IMR-90 (cell line): ENCODE results near the gene LAMA5. TPM values are rescaled to one million over a fixed set of nuclear protein-coding genes. Genes with fewer than 3 reads are reported as not detected.

Experiments
- ATAC-seq: fragments of 200-7000 bp; cut with Tn5 transposase; 2 replicates; pipeline ENCODE4 v1.9.1; 2020; ENCODE audit warnings: low read depth, mild to moderate bottlenecking, moderate library complexity
- BruUV-seq: library from RNA; stranded (reverse); fragments of 400-500 nt; replicated peaks from 2 replicates; lab custom pipeline; 2021; lab: Mats Ljungman, UMichigan
- CTCF ChIA-PET: fragments of 300-600 bp; formaldehyde crosslinking; extraction: SDS; loops from one replicate; lab custom pipeline; 2021; ENCODE audit warnings: antibody characterized with exemption; lab: Yijun Ruan, JAX
- POLR2A ChIA-PET: fragments of 300-600 bp; sonication (Branson Sonifier 250); formaldehyde crosslinking; loops from one replicate; lab custom pipeline; 2022; ENCODE audit warnings: antibody characterized with exemption; ENCODE audit not compliant: unreplicated experiment; lab: Charles Lee
- DNase-seq: peaks from one replicate; pipeline ENCODE4 v3.0.0; 2013
- H2AFZ ChIP-seq: replicated peaks from 2 replicates; pipeline ENCODE3; 2013; ENCODE audit warnings: low read length, mild to moderate bottlenecking; ENCODE audit not compliant: poor library complexity
- H2AK5ac ChIP-seq: 2 replicates; pipeline ENCODE4 v1.6.1; 2013; ENCODE audit warnings: low read depth, low read length, inconsistent platforms
- H2AK9ac ChIP-seq: replicated peaks from 2 replicates; pipeline ENCODE3; 2013; ENCODE audit warnings: mild to moderate bottlenecking, low read depth, low read length, moderate library complexity; ENCODE audit not compliant: poor library complexity
- H2BK120ac ChIP-seq: 2 replicates; pipeline ENCODE4 v1.6.1; 2013; ENCODE audit warnings: low read depth, low read length, inconsistent platforms
- H2BK15ac ChIP-seq: 3 replicates; pipeline ENCODE4 v1.6.1; 2013; ENCODE audit warnings: low read depth, low read length, inconsistent platforms
- H2BK20ac ChIP-seq: 2 replicates; pipeline ENCODE4 v1.6.1; 2013; ENCODE audit warnings: low read depth, mild to moderate bottlenecking, inconsistent platforms, low read length, moderate library complexity
- H2BK5ac ChIP-seq: 2 replicates; pipeline ENCODE4 v1.6.1; 2013; ENCODE audit warnings: mild to moderate bottlenecking, low read depth, low read length, inconsistent platforms; ENCODE audit not compliant: poor library complexity, severe bottlenecking
- H3K14ac ChIP-seq: replicated peaks from 2 replicates; pipeline ENCODE4 v1.6.1; 2013; ENCODE audit warnings: low read depth, low read length, inconsistent platforms
- H3K18ac ChIP-seq: 2 replicates; pipeline ENCODE4 v1.6.1; 2013; ENCODE audit warnings: low read depth, low read length, control low read depth
- H3K23ac ChIP-seq: 2 replicates; pipeline ENCODE4 v1.6.1; 2013; ENCODE audit warnings: low read depth, low read length, inconsistent platforms
- H3K27ac ChIP-seq: 2 replicates; pipeline ENCODE4 v1.5.1; 2013; ENCODE audit warnings: mild to moderate bottlenecking, control low read depth, low read length; ENCODE audit not compliant: insufficient read depth
- H3K27me3 ChIP-seq: 2 replicates; pipeline ENCODE4 v1.6.1; 2013; ENCODE audit warnings: low read length; ENCODE audit not compliant: control insufficient read depth, insufficient read depth
- H3K36me3 ChIP-seq: 2 replicates; pipeline ENCODE4 v1.6.1; 2013; ENCODE audit warnings: low read length, mixed read lengths; ENCODE audit not compliant: control insufficient read depth, insufficient read depth
- H3K4ac ChIP-seq: 2 replicates; pipeline ENCODE4 v1.6.1; 2013; ENCODE audit warnings: low read depth, low read length, inconsistent platforms
- H3K4me1 ChIP-seq: 2 replicates; pipeline ENCODE4 v1.6.1; 2013; ENCODE audit warnings: low read length, mixed read lengths; ENCODE audit not compliant: control insufficient read depth, insufficient read depth
- H3K4me2 ChIP-seq: 2 replicates; pipeline ENCODE4 v1.6.1; 2013; ENCODE audit warnings: low read depth, mild to moderate bottlenecking, control low read depth, low read length, moderate library complexity
- H3K4me3 ChIP-seq: 2 replicates; pipeline ENCODE4 v1.5.1; 2013; ENCODE audit warnings: low read depth, mild to moderate bottlenecking, control low read depth, low read length, moderate library complexity; ENCODE audit not compliant: insufficient read depth
- H3K56ac ChIP-seq: 2 replicates; pipeline ENCODE4 v1.6.1; 2013; ENCODE audit warnings: low read length, inconsistent platforms; ENCODE audit not compliant: insufficient read depth; ENCODE audit errors: extremely low read depth
- H3K79me1 ChIP-seq, 2 experiments: 2 replicates each; pipeline ENCODE4 v1.6.1; 2013; ENCODE audit warnings: low read length in 2 of 2, inconsistent platforms in 1 of 2, low read depth in 1 of 2
- H3K9ac ChIP-seq: 2 replicates; pipeline ENCODE4 v1.6.1; 2013; ENCODE audit warnings: low read depth, low read length, control low read depth
- H3K9me1 ChIP-seq: 2 replicates; pipeline ENCODE4 v1.6.1; 2013; ENCODE audit warnings: low read length, inconsistent platforms; ENCODE audit not compliant: insufficient read depth
- H3K9me3 ChIP-seq: 2 replicates; pipeline ENCODE4 v1.6.1; 2013; ENCODE audit warnings: low read length; ENCODE audit not compliant: control insufficient read depth, insufficient read depth
- H4K20me1 ChIP-seq: 2 replicates; pipeline ENCODE4 v1.6.1; 2013; ENCODE audit warnings: low read length, inconsistent platforms; ENCODE audit not compliant: insufficient read depth
- H4K5ac ChIP-seq: 2 replicates; pipeline ENCODE4 v1.6.1; 2013; ENCODE audit warnings: mild to moderate bottlenecking, low read depth, low read length, control low read depth
- H4K8ac ChIP-seq, 2 experiments: 2 replicates each; pipeline ENCODE4 v1.6.1; 2013; ENCODE audit warnings: low read depth in 2 of 2, low read length in 2 of 2, control low read depth in 1 of 2, inconsistent platforms in 1 of 2
- H4K91ac ChIP-seq: 2 replicates; pipeline ENCODE4 v1.6.1; 2013; ENCODE audit warnings: low read depth, low read length, inconsistent platforms; ENCODE audit not compliant: insufficient read depth
- BHLHE40 ChIP-seq: fragments of 150-350 bp; IDR thresholded peaks from 2 replicates; pipeline ENCODE4 v1.6.1; 2016; ENCODE audit warnings: mild to moderate bottlenecking, low read depth, low read length
- CHD1 ChIP-seq: IDR thresholded peaks from 2 replicates; pipeline ENCODE4 v1.6.1; 2012; ENCODE audit warnings: low read depth, low read length, improper control_type of control experiment
- MAFK ChIP-seq: IDR thresholded peaks from 2 replicates; pipeline ENCODE4 v1.6.1; 2012; ENCODE audit warnings: low read depth, low read length, improper control_type of control experiment
- MAZ ChIP-seq: IDR thresholded peaks from 2 replicates; pipeline ENCODE4 v1.6.1; 2012; ENCODE audit warnings: low read depth, mild to moderate bottlenecking, low read length, improper control_type of control experiment, moderate library complexity, borderline replicate concordance
- NFE2L2 ChIP-seq: fragments of 150-350 bp; IDR thresholded peaks from 2 replicates; pipeline ENCODE4 v1.6.1; 2016; ENCODE audit warnings: low read depth, mild to moderate bottlenecking, low read length
- POLR2A ChIP-seq: IDR thresholded peaks from 2 replicates; pipeline ENCODE4 v1.6.1; 2012; ENCODE audit warnings: mild to moderate bottlenecking, low read depth, low read length
- RCOR1 ChIP-seq: IDR thresholded peaks from 2 replicates; pipeline ENCODE4 v1.6.1; 2012; ENCODE audit warnings: mild to moderate bottlenecking, low read length, improper control_type of control experiment; ENCODE audit not compliant: insufficient replicate concordance
- RFX5 ChIP-seq: IDR thresholded peaks from 2 replicates; pipeline ENCODE4 v1.8.0; 2012; ENCODE audit warnings: low read depth, mild to moderate bottlenecking, low read length, moderate library complexity
- WGBS, 2 experiments: methylation state at CpG; one replicate each; pipeline versions ENCODE4 v1.1.5 to v1.1.7; 2013; ENCODE audit warnings: missing lambda C conversion rate in 2 of 2; ENCODE audit not compliant: insufficient read length in 1 of 2; ENCODE audit errors: extremely low coverage in 2 of 2; 5-methylcytosine and 5-hydroxymethylcytosine counted together
- dilution Hi-C: fragments of 300-500 bp; cut with HindIII; formaldehyde crosslinking; loops from one replicate; pipeline ENCODE4 v1.14.3; 2018; ENCODE audit warnings: low sequenced_read_pairs; ENCODE audit not compliant: unreplicated experiment
- in situ Hi-C: fragments of 300-500 bp; cut with MboI; formaldehyde crosslinking; loops from 3 replicates; pipeline ENCODE4 v1.14.3; 2019; ENCODE audit warnings: low sequenced_read_pairs, inconsistent platforms, mixed read lengths
- intact Hi-C: fragments of 100-400 bp; cut with micrococcal nuclease; formaldehyde crosslinking; loops from 2 replicates; pipeline ENCODE4 v1.10.0; 2022
- polyA plus RNA-seq, 3 experiments: library from polyadenylated mRNA; depleted of rRNA; stranded (reverse); fragments of >200 nt; gene quantifications; 2 replicates each; pipeline ENCODE4 v1.2.3, GENCODE V29; 2012; ENCODE audit warnings: low replicate concordance in 1 of 3
- total RNA-seq: library from RNA; depleted of rRNA; stranded (reverse); fragments of >200 nt; gene quantifications from 2 replicates; pipeline ENCODE4 v1.2.3, GENCODE V29; 2012
- TF ChIP-seq, protein P1 (sequence below): conservative IDR thresholded peaks from 2 replicates; pipeline ENCODE4 v1.5.1; 2012; ENCODE audit warnings: mild to moderate bottlenecking, low read depth, low read length, improper control_type of control experiment

Gene LAMA5
- total and polyA plus RNA-seq, 2 of the 4 experiments (the other 2 are of a cell fraction) = 0.90 to 7.3 TPM

DNA sequence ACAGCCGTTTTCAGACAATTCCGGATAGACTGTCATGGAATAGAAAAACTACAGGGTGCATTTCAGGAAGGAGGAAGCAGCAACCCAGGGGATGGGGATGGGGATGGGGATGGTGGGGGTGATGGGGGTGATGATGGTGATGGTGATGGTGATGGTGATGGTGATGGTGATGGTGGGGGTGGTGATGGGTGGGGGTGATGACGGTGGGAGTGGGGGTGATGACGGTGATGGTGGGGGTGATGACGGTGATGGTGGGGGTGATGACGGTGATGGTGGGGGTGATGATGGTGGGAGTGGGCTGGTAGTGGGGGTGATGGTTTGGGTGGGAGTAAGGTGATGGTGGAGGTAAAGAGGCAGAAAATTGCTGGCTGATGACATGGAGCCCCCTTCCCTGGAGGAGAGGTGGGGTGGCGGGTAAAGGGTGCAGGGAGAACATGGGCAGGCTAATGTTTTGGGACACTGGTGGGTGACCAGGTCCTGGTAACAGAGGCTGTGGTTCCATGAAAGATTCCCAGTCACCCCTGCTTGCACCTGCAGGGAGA, 17.5 kb downstream of the LAMA5 start:
- Histone ChIP-seq H3K4me3 (no peak overlapping the region), H3K9ac (no peak overlapping the region), H2BK5ac (no peak overlapping the region), H2AFZ (no peak overlapping the region), H3K9me3 (no peaks in the 10 kb centered on the region), H3K18ac (no peak overlapping the region), H3K14ac (no peak overlapping the region), H3K27me3 (no peaks in the 10 kb centered on the region), H3K56ac (no peak overlapping the region), H3K9me1 (no peaks in the 10 kb centered on the region), H3K4me1 (no peaks in the 10 kb centered on the region; the same call in 1 of the 2 replicates), H3K4ac (no peak overlapping the region), H4K5ac (no peak overlapping the region), H3K23ac (no peak overlapping the region), H2AK5ac (no peak overlapping the region), H4K8ac (no peak overlapping the region), H2BK20ac (no peak overlapping the region), H3K4me2 (no peak overlapping the region), H2AK9ac (no peak overlapping the region), H2BK120ac (no peak overlapping the region), H3K79me1 (no peaks in the 10 kb centered on the region), H3K36me3 (peaks cover 9% of the 10 kb centered on the region; the same call in 1 of the 2 replicates), H4K20me1 (no peaks in the 10 kb centered on the region), H4K91ac (no peak overlapping the region), H2BK15ac (no peak overlapping the region), H3K27ac (no peak overlapping the region)
- ChIA-PET CTCF (no interaction called here), POLR2A (no interaction called here)
- ATAC-seq (no peak), DNase-seq (no peak)
- BruUV-seq = no TSS peak
- in situ Hi-C loops (no loop called here), intact Hi-C loops (no loop called here), dilution Hi-C loops (no loop called here)
- no peak for TF ChIP-seq MAFK
- TF ChIP-seq POLR2A = no peak
- TF ChIP-seq BHLHE40 = no peak
- no peak for TF ChIP-seq NFE2L2
- no peak for TF ChIP-seq CHD1
- TF ChIP-seq, protein P1, sequence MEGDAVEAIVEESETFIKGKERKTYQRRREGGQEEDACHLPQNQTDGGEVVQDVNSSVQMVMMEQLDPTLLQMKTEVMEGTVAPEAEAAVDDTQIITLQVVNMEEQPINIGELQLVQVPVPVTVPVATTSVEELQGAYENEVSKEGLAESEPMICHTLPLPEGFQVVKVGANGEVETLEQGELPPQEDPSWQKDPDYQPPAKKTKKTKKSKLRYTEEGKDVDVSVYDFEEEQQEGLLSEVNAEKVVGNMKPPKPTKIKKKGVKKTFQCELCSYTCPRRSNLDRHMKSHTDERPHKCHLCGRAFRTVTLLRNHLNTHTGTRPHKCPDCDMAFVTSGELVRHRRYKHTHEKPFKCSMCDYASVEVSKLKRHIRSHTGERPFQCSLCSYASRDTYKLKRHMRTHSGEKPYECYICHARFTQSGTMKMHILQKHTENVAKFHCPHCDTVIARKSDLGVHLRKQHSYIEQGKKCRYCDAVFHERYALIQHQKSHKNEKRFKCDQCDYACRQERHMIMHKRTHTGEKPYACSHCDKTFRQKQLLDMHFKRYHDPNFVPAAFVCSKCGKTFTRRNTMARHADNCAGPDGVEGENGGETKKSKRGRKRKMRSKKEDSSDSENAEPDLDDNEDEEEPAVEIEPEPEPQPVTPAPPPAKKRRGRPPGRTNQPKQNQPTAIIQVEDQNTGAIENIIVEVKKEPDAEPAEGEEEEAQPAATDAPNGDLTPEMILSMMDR = no peak
- no peak for TF ChIP-seq RCOR1
- TF ChIP-seq MAZ = no peak
- TF ChIP-seq RFX5 = no peak
- no CpG with 5 or more reads among the region's 7 CpGs for WGBS, 2 experiments
